Endothelial cell of umbilical vein (primary cell): ENCODE measurements around the gene SPAG6. TPM values are rescaled to one million over a fixed set of nuclear protein-coding genes. Genes with fewer than 3 reads are reported as not detected.

ENCODE experiments used
- BruUV-seq: library from RNA; stranded (reverse); fragments of 400-500 nt; replicated peaks from 2 replicates; lab custom pipeline; 2021; lab: Mats Ljungman, UMichigan
- CTCF ChIA-PET: fragments of 300-600, 350-600 bp; sonication (Branson Sonifier 250); formaldehyde crosslinking; loops from one replicate; lab custom pipeline; 2021; ENCODE audit warnings: antibody characterized with exemption, inconsistent platforms; lab: Charles Lee
- POLR2A ChIA-PET: fragments of 300-600, 350-600 bp; sonication (Branson Sonifier 250); formaldehyde crosslinking; loops from one replicate; lab custom pipeline; 2021; ENCODE audit warnings: antibody characterized with exemption, inconsistent platforms; lab: Charles Lee
- DNase-seq: peaks from one replicate; pipeline ENCODE4 v3.0.0-alpha.2; 2011; ENCODE audit warnings: low read depth, low spot score
- FAIRE-seq: peaks from 2 replicates; lab custom pipeline; 2011; peaks lifted over from hg19 to GRCh38; lab: Jason Lieb, UNC
- H2AFZ ChIP-seq: 2 replicates; pipeline ENCODE4 v1.6.0; 2012; ENCODE audit warnings: low read depth, low read length, control low read depth, inconsistent platforms
- H3K27ac ChIP-seq: 2 replicates; pipeline ENCODE4 v1.5.1; 2011; ENCODE audit warnings: low read depth, mild to moderate bottlenecking, control low read depth, low read length, moderate library complexity; ENCODE audit not compliant: insufficient read depth
- H3K27me3 ChIP-seq, 2 experiments: 2 replicates each; pipeline versions ENCODE4 v1.6.0 to v1.6.1; 2011; ENCODE audit warnings: low read length in 2 of 2, mixed read lengths in 1 of 2; ENCODE audit not compliant: control insufficient read depth in 2 of 2, insufficient read depth in 2 of 2
- H3K36me3 ChIP-seq, 2 experiments: 2 replicates in 1 of 2; 3 replicates in 1 of 2; pipeline ENCODE4 v1.5.1; 2011; ENCODE audit warnings: low read length in 2 of 2, mild to moderate bottlenecking in 1 of 2, moderate library complexity in 1 of 2; ENCODE audit not compliant: control insufficient read depth in 2 of 2, insufficient read depth in 2 of 2; ENCODE audit errors: extremely low read depth in 1 of 2
- H3K4me1 ChIP-seq: 3 replicates; pipeline ENCODE4 v1.5.1; 2011; ENCODE audit warnings: mild to moderate bottlenecking, low read length; ENCODE audit not compliant: control insufficient read depth, insufficient read depth; ENCODE audit errors: extremely low read depth
- H3K4me2 ChIP-seq: 2 replicates; pipeline ENCODE4 v1.6.1; 2011; ENCODE audit warnings: low read length, control low read depth, mixed read lengths; ENCODE audit not compliant: insufficient read depth
- H3K4me3 ChIP-seq, 3 experiments: fragments of 200-600 bp in 1 of 3; sonication (generic), shearing (Covaris generic) in 1 of 3; replicated peaks in 1 of 3; 2 replicates each; pipeline ENCODE4 v1.5.1; 2011 to 2016; ENCODE audit warnings: control low read depth in 3 of 3, low read length in 3 of 3, mild to moderate bottlenecking in 2 of 3, inconsistent platforms in 1 of 3, low read depth in 1 of 3, moderate library complexity in 1 of 3; ENCODE audit not compliant: insufficient read depth in 1 of 3
- H3K79me2 ChIP-seq: 2 replicates; pipeline ENCODE4 v1.6.0; 2012; ENCODE audit warnings: low read length, inconsistent platforms; ENCODE audit not compliant: control insufficient read depth, insufficient read depth
- H3K9ac ChIP-seq: replicated peaks from 2 replicates; pipeline ENCODE3; 2011; ENCODE audit warnings: low read length, control low read depth; ENCODE audit not compliant: insufficient read depth; ENCODE audit errors: extremely low read depth
- H3K9me1 ChIP-seq: replicated peaks from 3 replicates; pipeline ENCODE4 v1.6.0; 2011; ENCODE audit warnings: mild to moderate bottlenecking, low read length; ENCODE audit not compliant: control insufficient read depth, insufficient read depth; ENCODE audit errors: extremely low read depth
- H3K9me3 ChIP-seq: replicated peaks from 2 replicates; pipeline ENCODE4 v1.5.1; 2012; ENCODE audit warnings: low read length, inconsistent platforms; ENCODE audit not compliant: control insufficient read depth, insufficient read depth
- H4K20me1 ChIP-seq: replicated peaks from 2 replicates; pipeline ENCODE3; 2011; ENCODE audit warnings: mild to moderate bottlenecking, low read length; ENCODE audit not compliant: control insufficient read depth, insufficient read depth; ENCODE audit errors: extremely low read depth
- CTCF ChIP-seq, 2 donors: IDR thresholded peaks; 1 replicate in 1 of 2; 2 replicates in 1 of 2; pipeline ENCODE4 v1.5.1; 2011; ENCODE audit warnings: low read length in 2 of 2, mild to moderate bottlenecking in 2 of 2, moderate library complexity in 2 of 2, control low read depth in 1 of 2, inconsistent platforms in 1 of 2, low read depth in 1 of 2; ENCODE audit not compliant: insufficient read depth in 1 of 2; ENCODE audit errors: extremely low read depth in 1 of 2
- EZH2 ChIP-seq: IDR thresholded peaks from 2 replicates; pipeline ENCODE4 v1.6.1; 2012; ENCODE audit warnings: borderline replicate concordance, low read depth, mild to moderate bottlenecking, moderate library complexity, low read length, inconsistent platforms; ENCODE audit not compliant: severe bottlenecking
- FOS ChIP-seq: IDR thresholded peaks from 2 replicates; pipeline ENCODE4 v1.6.1; 2011; ENCODE audit warnings: mild to moderate bottlenecking, low read length, moderate library complexity, borderline replicate concordance; ENCODE audit not compliant: insufficient read depth
- GATA2 ChIP-seq: IDR thresholded peaks from 2 replicates; pipeline ENCODE4 v1.7.0; 2011; ENCODE audit warnings: low read depth, mild to moderate bottlenecking, moderate library complexity, mixed read lengths, low read length; ENCODE audit not compliant: insufficient read length, insufficient read depth
- JUN ChIP-seq: IDR thresholded peaks from 2 replicates; pipeline ENCODE4 v1.6.1; 2011; ENCODE audit warnings: borderline replicate concordance, low read depth; ENCODE audit not compliant: insufficient read length, insufficient read depth
- MYC ChIP-seq: IDR thresholded peaks from one replicate; pipeline ENCODE4 v1.6.1; 2011; ENCODE audit warnings: mild to moderate bottlenecking, low read depth, low read length
- POLR2A ChIP-seq: IDR thresholded peaks from 2 replicates; pipeline ENCODE4 v1.6.1; 2012; ENCODE audit warnings: low read depth, mild to moderate bottlenecking, control low read depth, low read length
- POLR2AphosphoS5 ChIP-seq: IDR thresholded peaks from 2 replicates; pipeline ENCODE4 v1.6.1; 2012; ENCODE audit warnings: low read depth, mild to moderate bottlenecking, control low read depth, low read length, moderate library complexity; ENCODE audit not compliant: insufficient read depth
- dilution Hi-C: fragments of 300-500 bp; cut with MboI; formaldehyde crosslinking; loops from one replicate; pipeline ENCODE4 v1.15.0; 2019; ENCODE audit warnings: low sequenced_read_pairs; ENCODE audit not compliant: extremely low pct_ligation_motif_present
- intact Hi-C: fragments of 100-400 bp; cut with micrococcal nuclease; formaldehyde crosslinking; loops from one replicate; pipeline ENCODE4 v1.10.0; 2022
- polyA plus RNA-seq, 4 experiments: library from polyadenylated mRNA; depleted of rRNA in 3 of 4; stranded (reverse) in 3 of 4; unstranded in 1 of 4; fragments of >200 nt; gene quantifications; 2 replicates each; pipeline versions ENCODE4 v1.2.1 to v1.2.3, GENCODE V29; 2011 to 2012; ENCODE audit warnings: missing spikeins in 1 of 4
- total RNA-seq: library from RNA; stranded (reverse); gene quantifications from 2 replicates; pipeline ENCODE4 v1.2.3, GENCODE V29; 2021
- TF ChIP-seq, protein P1 (sequence below): IDR thresholded peaks from 2 replicates; pipeline ENCODE4 v1.6.1; 2011; ENCODE audit not compliant: insufficient read depth, insufficient read length

SPAG6 gene
- total and polyA plus RNA-seq, 2 donors (not counting 3 experiments of a cell fraction or from before 2014, with no cell fraction given), result not detected

- Histone ChIP-seq H3K79me2 (no peaks in the 10 kb centered on the region), H3K27ac (no peak overlapping the region), H3K4me3 (peak overlapping the region; percentile 51 to 96 (median 67)), H3K27me3 (peaks cover 23 to 32% of the 10 kb centered on the region in 2 experiments), H3K4me2 (peak overlapping the region; percentile 71), H2AFZ (peak overlapping the region; percentile 60), H4K20me1 (peaks cover 10% of the 10 kb centered on the region), H3K9me3 (no peaks in the 10 kb centered on the region), H3K36me3 (no peaks in the 10 kb centered on the region), H3K9ac (no peak overlapping the region), H3K4me1 (peaks cover 27% of the 10 kb centered on the region), H3K9me1 (no peaks in the 10 kb centered on the region)
- no TSS peak for BruUV-seq
- dilution Hi-C loops (no loop called here), intact Hi-C loops (loop anchor here (1.0 to 10.0 kb wide), 6 partner anchors 91 to 823 kb away; partner anchors contain the start of genes MSRB2, PIP4K2A and SKIDA1)
- DNase-seq (peak; percentile 47), FAIRE-seq (no peak)
- ChIA-PET CTCF (interaction anchor here (0.6 to 1.3 kb wide), 2 partner anchors 309 to 662 kb away, joined by 3 read pairs; no protein-coding TSS in a partner anchor), POLR2A (no interaction called here)
- no peak for TF ChIP-seq POLR2AphosphoS5
- no peak for TF ChIP-seq GATA2
- no peak for TF ChIP-seq MYC
- TF ChIP-seq, protein P1, sequence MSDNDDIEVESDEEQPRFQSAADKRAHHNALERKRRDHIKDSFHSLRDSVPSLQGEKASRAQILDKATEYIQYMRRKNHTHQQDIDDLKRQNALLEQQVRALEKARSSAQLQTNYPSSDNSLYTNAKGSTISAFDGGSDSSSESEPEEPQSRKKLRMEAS, result no peak
- no peak for TF ChIP-seq EZH2
- no peak for TF ChIP-seq CTCF (IDR thresholded peaks at IDR 0.05; ENCODE audit: extremely low read depth in 1 of 2, insufficient read depth in 1 of 2, low read depth in 1 of 2, low read length in 2 of 2)
- no peak for TF ChIP-seq JUN
- no peak for TF ChIP-seq POLR2A
- TF ChIP-seq FOS, result no peak
Measured at GRCh38 chr10:22319980-22320558, 25.2 kb upstream of the SPAG6 start.
